ENCODE results near the gene SYT1. TPM values are rescaled to one million over a fixed set of nuclear protein-coding genes. Genes with fewer than 3 reads are reported as not detected.

SYT1 gene
- total and polyA plus RNA-seq, 8 donors: 0.16 to 1.2 (median 0.26) TPM

- H3K27me3 ChIP-seq: no peaks in the 10 kb centered on the region
- no peak for DNase-seq
- TF ChIP-seq CTCF (IDR thresholded peaks at IDR 0.05): no peak
- no peak for FAIRE-seq
- H3K4me1 ChIP-seq: no peaks in the 10 kb centered on the region
- no peak overlapping the region for H3K27ac ChIP-seq
- H3K4me3 ChIP-seq: no peak overlapping the region
- H3K36me3 ChIP-seq: no peaks in the 10 kb centered on the region
- intact Hi-C loops (cut with DNase I): no loop called here
- ATAC-seq: no peak
- no peaks in the 10 kb centered on the region for H3K9me3 ChIP-seq
These were observed 251.2 kb downstream of the SYT1 start for GRCh38 chr12:79115743-79116142.

DNA sequence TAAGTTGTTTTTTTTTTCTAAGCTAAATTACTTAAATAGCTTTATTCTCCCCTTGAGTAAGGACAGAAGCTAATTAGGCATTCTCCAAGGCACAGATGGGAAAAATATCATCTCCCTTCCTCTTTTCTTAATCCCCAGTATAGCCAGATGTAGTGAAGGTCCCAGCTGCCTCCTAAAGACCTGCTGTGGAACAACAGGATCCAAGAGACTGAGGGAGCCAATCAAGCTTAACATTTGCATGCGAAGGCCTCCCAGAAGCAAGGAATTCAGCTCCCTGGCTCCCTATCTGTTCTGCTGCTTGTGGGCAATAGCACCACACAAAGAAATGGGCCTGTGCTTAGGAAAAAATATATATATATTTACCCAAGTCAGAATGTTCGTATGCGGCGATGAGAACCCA is 255.2 kb downstream of the SYT1 start:
- H3K27ac ChIP-seq: no peak overlapping the region
- intact Hi-C loops (cut with DNase I): no loop called here
- TF ChIP-seq CTCF (IDR thresholded peaks at IDR 0.05): no peak
- no peaks in the 10 kb centered on the region for H3K9me3 ChIP-seq
- no peak overlapping the region for H3K4me3 ChIP-seq
- no peaks in the 10 kb centered on the region for H3K4me1 ChIP-seq
- ATAC-seq (no peak), FAIRE-seq (no peak), DNase-seq (no peak)
- no peaks in the 10 kb centered on the region for H3K27me3 ChIP-seq
- 84 to 85% methylated on average over 4 of the region's 4 CpGs for WGBS, 2 donors
- no peaks in the 10 kb centered on the region for H3K36me3 ChIP-seq

- no peak overlapping the region for H3K27ac ChIP-seq
- no peaks in the 10 kb centered on the region for H3K9me3 ChIP-seq
- H3K36me3 ChIP-seq: no peaks in the 10 kb centered on the region
- no peaks in the 10 kb centered on the region for H3K27me3 ChIP-seq
- no peak for TF ChIP-seq CTCF (IDR thresholded peaks at IDR 0.05)
- 63 to 71% methylated on average over 3 of the region's 3 CpGs for WGBS, 2 donors
- ATAC-seq (no peak), DNase-seq (no peak), FAIRE-seq (no peak)
- intact Hi-C loops (cut with DNase I): no loop called here
- no peaks in the 10 kb centered on the region for H3K4me1 ChIP-seq
- H3K4me3 ChIP-seq: no peak overlapping the region
These were observed 256.9 kb downstream of the SYT1 start for GRCh38 chr12:79121486-79121885.

GRCh38 chr12:79124385-79124784 is 259.8 kb downstream of the SYT1 start:
- FAIRE-seq (no peak), ATAC-seq (no peak), DNase-seq (no peak)
- H3K4me3 ChIP-seq: no peak overlapping the region
- no peaks in the 10 kb centered on the region for H3K4me1 ChIP-seq
- H3K9me3 ChIP-seq: no peaks in the 10 kb centered on the region
- 74 to 89% methylated on average over 5 of the region's 5 CpGs for WGBS, 2 donors
- no peaks in the 10 kb centered on the region for H3K27me3 ChIP-seq
- TF ChIP-seq CTCF (IDR thresholded peaks at IDR 0.05): no peak
- H3K27ac ChIP-seq: no peak overlapping the region
- intact Hi-C loops (cut with DNase I): no loop called here
- H3K36me3 ChIP-seq: no peaks in the 10 kb centered on the region

DNA sequence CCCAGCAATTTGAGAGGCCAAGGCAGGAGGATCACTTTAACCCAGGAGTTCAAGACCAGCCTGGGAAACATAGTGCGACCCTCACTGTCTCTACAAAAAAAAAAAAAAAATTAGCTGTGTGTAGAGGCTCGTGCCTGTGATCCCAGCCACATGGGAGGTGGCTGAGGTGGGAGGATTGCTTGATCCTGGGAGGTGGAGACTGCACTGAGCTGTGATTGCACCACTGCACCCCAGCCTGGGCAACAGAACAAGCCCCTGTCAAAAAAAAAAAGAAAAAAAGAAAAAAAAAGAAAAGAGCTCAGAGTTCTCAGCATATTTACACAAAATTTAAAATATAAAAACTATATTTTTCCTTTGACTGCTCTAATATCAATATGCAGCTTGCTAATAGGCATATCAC is 260.8 kb downstream of the SYT1 start:
- no peak for DNase-seq
- Histone ChIP-seq H3K9me3 (no peaks in the 10 kb centered on the region), H3K27me3 (no peaks in the 10 kb centered on the region), H3K36me3 (no peaks in the 10 kb centered on the region), H3K27ac (no peak overlapping the region), H3K4me3 (no peak overlapping the region), H3K4me1 (no peaks in the 10 kb centered on the region)
- 50 to 57% methylated on average over 2 of the region's 2 CpGs for WGBS, 2 donors
- TF ChIP-seq CTCF (IDR thresholded peaks at IDR 0.05): no peak
- intact Hi-C loops (cut with DNase I): no loop called here
- FAIRE-seq: no peak
- ATAC-seq: no peak
